Kidney epithelial cell (primary cell): Measurements from ENCODE around the gene OR2C1. TPM values are rescaled to one million over a fixed set of nuclear protein-coding genes. Genes with fewer than 3 reads are reported as not detected.

Source experiments
- DNase-seq: peaks from one replicate; pipeline ENCODE4 v3.0.0-alpha.2; 2010; ENCODE audit warnings: low read depth
- H3K27me3 ChIP-seq: 2 replicates; pipeline ENCODE4 v1.6.0; 2011; ENCODE audit warnings: low read length; ENCODE audit not compliant: control insufficient read depth, insufficient read depth
- H3K36me3 ChIP-seq: 2 replicates; pipeline ENCODE4 v1.5.1; 2011; ENCODE audit warnings: low read length; ENCODE audit not compliant: control insufficient read depth, insufficient read depth
- H3K4me3 ChIP-seq: 2 replicates; pipeline ENCODE4 v1.5.1; 2011; ENCODE audit warnings: low read depth, mild to moderate bottlenecking, control low read depth, low read length
- total RNA-seq: library from RNA; depleted of rRNA; stranded (reverse); fragments of >200 nt; gene quantifications from 2 replicates; pipeline ENCODE4 v1.2.3, GENCODE V29; 2015
- TF ChIP-seq, protein P1 (sequence below): IDR thresholded peaks from 2 replicates; pipeline ENCODE4 v1.5.1; 2011; ENCODE audit warnings: mild to moderate bottlenecking, moderate library complexity, low read length, control low read depth, inconsistent platforms; ENCODE audit not compliant: insufficient read depth, poor library complexity, severe bottlenecking

The OR2C1 gene
- 0.08 TPM in 1 of 2 replicates, not detected in the other for total RNA-seq

DNA sequence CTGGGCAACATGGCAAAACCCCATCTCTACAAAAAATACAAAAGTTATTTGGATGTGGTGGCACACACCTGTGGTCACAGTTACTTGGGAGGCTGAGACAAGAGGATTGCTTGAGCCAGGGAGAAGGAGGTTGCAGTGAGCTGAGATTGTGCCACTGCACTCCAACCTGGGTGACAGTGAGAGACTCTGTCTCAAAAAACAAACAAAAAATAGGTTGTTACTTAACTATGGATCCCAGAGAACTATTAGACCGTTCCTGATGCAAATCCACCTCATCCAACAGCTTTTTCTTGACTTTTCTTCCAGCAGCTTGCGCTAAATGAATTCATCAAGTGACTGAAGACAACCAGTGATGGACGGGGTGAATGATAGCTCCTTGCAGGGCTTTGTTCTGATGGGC is at the start of gene OR2C1:
OR2C1 (plus strand) TSS at position 301 of the 400 bp plus-strand sequence; CDS start at position 353, 52 bp downstream.
- TF ChIP-seq, protein P1, sequence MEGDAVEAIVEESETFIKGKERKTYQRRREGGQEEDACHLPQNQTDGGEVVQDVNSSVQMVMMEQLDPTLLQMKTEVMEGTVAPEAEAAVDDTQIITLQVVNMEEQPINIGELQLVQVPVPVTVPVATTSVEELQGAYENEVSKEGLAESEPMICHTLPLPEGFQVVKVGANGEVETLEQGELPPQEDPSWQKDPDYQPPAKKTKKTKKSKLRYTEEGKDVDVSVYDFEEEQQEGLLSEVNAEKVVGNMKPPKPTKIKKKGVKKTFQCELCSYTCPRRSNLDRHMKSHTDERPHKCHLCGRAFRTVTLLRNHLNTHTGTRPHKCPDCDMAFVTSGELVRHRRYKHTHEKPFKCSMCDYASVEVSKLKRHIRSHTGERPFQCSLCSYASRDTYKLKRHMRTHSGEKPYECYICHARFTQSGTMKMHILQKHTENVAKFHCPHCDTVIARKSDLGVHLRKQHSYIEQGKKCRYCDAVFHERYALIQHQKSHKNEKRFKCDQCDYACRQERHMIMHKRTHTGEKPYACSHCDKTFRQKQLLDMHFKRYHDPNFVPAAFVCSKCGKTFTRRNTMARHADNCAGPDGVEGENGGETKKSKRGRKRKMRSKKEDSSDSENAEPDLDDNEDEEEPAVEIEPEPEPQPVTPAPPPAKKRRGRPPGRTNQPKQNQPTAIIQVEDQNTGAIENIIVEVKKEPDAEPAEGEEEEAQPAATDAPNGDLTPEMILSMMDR = no peak
- no peak for DNase-seq
- Histone ChIP-seq H3K27me3 (no peaks in the 10 kb centered on the region), H3K36me3 (no peaks in the 10 kb centered on the region), H3K4me3 (no peak within 1 kb of the TSS)

DNA sequence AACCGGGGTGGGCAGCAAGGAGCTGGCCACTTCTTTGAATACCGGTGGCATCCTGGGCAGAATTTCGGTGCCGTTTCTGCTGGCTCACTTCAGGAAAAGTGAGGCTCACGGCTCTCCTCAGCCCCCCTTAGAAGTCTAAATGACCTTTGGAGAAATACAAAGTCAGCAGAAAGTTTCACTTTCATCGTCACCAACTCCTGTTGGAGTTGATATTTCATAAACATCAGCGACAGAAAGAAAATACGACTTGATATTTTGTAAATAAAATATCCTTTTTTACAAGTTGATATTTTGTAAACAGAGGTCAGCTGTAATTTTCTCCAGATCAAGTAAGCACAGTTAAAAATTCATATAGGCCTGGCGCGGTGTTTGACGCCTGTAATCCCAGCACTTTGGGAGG is 49.6 kb upstream of the OR2C1 start:
- TF ChIP-seq, protein P1 = no peak
- Histone ChIP-seq H3K4me3 (peak overlapping the region; percentile 63), H3K36me3 (no peaks in the 10 kb centered on the region), H3K27me3 (no peaks in the 10 kb centered on the region)
- DNase-seq = no peak

DNA sequence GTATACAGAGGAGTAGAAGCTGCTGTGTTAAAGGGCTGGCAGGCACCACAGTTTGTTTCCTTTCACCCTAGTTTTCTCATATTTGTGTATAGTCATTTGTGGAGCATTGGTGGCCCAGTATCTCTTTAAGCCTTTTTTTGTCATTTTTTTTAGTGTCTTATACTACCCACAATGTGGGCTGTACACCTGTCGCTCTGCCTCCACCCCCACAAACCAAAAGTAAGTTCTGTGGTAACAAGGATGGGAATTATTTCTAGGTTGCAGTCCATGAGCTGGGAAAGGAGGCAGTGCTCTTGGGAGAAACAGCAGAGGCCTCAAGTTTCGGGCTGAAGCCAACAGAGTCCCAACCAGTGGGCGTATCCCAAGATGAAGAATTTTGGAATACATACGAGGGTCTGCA is 44.2 kb upstream of the OR2C1 start:
- Histone ChIP-seq H3K36me3 (peaks cover 3% of the 10 kb centered on the region), H3K4me3 (no peak overlapping the region), H3K27me3 (no peaks in the 10 kb centered on the region)
- TF ChIP-seq, protein P1 = no peak
- no peak for DNase-seq

DNA sequence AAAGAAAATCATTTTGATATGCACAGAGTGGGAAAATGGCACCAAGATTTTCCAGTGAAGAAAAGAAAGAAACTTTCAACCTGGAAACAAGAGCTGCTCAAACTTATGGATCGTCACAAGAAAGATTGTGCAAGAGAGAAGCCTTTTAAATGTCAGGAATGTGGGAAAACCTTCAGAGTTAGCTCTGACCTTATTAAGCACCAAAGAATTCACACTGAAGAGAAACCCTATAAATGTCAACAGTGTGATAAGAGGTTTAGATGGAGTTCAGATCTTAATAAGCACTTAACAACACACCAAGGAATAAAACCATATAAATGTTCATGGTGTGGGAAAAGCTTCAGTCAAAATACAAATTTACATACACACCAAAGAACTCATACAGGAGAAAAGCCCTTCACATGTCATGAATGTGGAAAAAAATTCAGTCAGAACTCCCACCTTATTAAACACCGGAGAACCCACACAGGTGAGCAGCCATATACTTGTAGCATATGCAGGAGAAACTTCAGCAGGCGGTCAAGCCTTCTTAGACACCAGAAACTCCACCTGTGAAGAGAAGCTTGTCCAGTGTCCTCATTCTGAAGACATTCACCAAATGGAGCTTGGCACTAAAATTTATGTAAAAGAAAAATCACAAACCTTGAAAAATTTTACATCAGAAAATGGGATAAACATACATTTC is 38.2 kb upstream of the OR2C1 start:
- Histone ChIP-seq H3K4me3 (no peak overlapping the region), H3K27me3 (no peaks in the 10 kb centered on the region), H3K36me3 (peaks cover 3% of the 10 kb centered on the region)
- TF ChIP-seq, protein P1 = no peak
- no peak for DNase-seq

DNA sequence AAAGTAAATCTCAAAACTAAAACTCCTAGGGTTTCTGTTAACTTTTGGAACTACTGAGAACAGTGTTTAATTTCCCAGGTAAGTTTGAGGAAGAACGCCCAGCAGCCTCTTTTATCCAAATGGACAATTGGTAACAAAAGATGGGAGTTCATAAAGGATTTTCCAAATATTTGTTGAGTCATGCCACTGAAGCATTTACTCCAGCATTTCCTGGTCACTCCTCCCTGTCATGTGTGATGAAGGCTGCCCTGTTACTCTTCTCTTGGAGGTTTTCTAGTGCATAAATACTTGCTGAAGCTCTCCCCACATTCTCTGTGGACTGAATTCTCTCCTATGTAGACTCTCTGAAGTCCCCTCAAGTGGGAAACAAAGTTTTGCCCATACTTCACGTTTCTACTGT is 33.9 kb upstream of the OR2C1 start:
- TF ChIP-seq, protein P1 = no peak
- no peaks in the 10 kb centered on the region for H3K36me3 ChIP-seq
- H3K4me3 ChIP-seq = no peak overlapping the region
- no peaks in the 10 kb centered on the region for H3K27me3 ChIP-seq
- no peak for DNase-seq

DNA sequence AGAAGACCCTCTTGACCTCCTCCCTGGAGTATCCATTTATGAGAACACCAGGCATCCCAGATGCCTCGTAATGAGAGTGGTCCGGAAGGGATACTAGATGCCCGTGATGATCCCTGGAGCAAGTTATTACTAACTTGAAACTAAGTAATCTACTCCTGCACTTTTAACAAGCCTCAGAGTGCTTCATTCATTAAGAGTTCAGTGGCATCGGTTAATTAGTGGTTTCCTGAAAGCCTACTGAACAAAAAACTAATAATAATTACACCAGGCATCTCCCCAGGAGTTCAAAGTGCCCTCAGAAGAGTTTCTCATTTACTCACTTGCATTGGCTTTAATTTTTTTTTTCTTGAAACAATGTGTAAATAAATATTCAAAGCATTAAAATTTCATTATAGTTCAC is 28.2 kb upstream of the OR2C1 start:
- Histone ChIP-seq H3K4me3 (no peak overlapping the region), H3K27me3 (no peaks in the 10 kb centered on the region), H3K36me3 (no peaks in the 10 kb centered on the region)
- DNase-seq = no peak
- TF ChIP-seq, protein P1 = no peak
